Sigmoid colon (tissue), 7 donors: Measurements from ENCODE around the gene AK5. TPM values are rescaled to one million over a fixed set of nuclear protein-coding genes. Genes with fewer than 3 reads are reported as not detected.

Source experiments
- DNase-seq: peaks from one replicate; pipeline ENCODE4 v3.0.0-alpha.2; 2019
- H3K27ac ChIP-seq, 4 donors: fragments of 200-600 bp; sonication (generic); one replicate each; pipeline ENCODE4 v1.5.1; 2016 to 2019; ENCODE audit warnings: mild to moderate bottlenecking in 1 of 4
- H3K27me3 ChIP-seq, 3 donors: fragments of 200-600 bp; sonication (generic); one replicate each; pipeline ENCODE4 v1.5.1; 2019; ENCODE audit warnings: mild to moderate bottlenecking in 1 of 3
- H3K36me3 ChIP-seq, 4 donors: fragments of 200-600 bp; sonication (generic); one replicate each; pipeline ENCODE4 v1.5.1; 2016 to 2019
- H3K4me1 ChIP-seq, 4 donors: fragments of 200-600 bp; sonication (generic); one replicate each; pipeline ENCODE4 v1.5.1; 2017 to 2019
- H3K4me3 ChIP-seq, 4 donors: fragments of 200-600 bp; sonication (generic); one replicate each; pipeline ENCODE4 v1.5.1; 2017 to 2019; ENCODE audit warnings: mild to moderate bottlenecking in 2 of 4, moderate library complexity in 1 of 4
- H3K9me3 ChIP-seq, 4 donors: fragments of 200-600 bp in 3 of 4; sonication (generic) in 3 of 4; one replicate each; pipeline versions ENCODE4 v1.5.1 to v1.6.1; 2013 to 2019
- CTCF ChIP-seq, 4 experiments: fragments of 450-650 bp in 3 of 4; fragments of 200-600 bp in 1 of 4; IDR thresholded peaks; one replicate each; pipeline ENCODE4 v1.5.1; 2016 to 2019; ENCODE audit warnings: antibody characterized with exemption in 4 of 4, mild to moderate bottlenecking in 3 of 4, moderate library complexity in 2 of 4
- EP300 ChIP-seq, 4 donors: sonication (generic); formaldehyde crosslinking; IDR thresholded peaks; one replicate each; pipeline ENCODE4 v1.6.1; 2017; ENCODE audit warnings: antibody characterized with exemption in 4 of 4
- POLR2A ChIP-seq, 2 donors: fragments of 450-650 bp; IDR thresholded peaks; one replicate each; pipeline ENCODE4 v1.6.1; 2016; ENCODE audit warnings: antibody characterized with exemption in 2 of 2, mild to moderate bottlenecking in 2 of 2, moderate library complexity in 2 of 2
- POLR2AphosphoS5 ChIP-seq, 4 donors: sonication (generic); formaldehyde crosslinking; IDR thresholded peaks; one replicate each; pipeline ENCODE4 v1.6.1; 2017; ENCODE audit warnings: antibody characterized with exemption in 4 of 4
- WGBS, 2 donors: extraction: QIAGEN DNeasy Blood & Tissue Kit; methylation state at CpG; one replicate each; pipeline ENCODE4 v1.1.7; 2013; 5-methylcytosine and 5-hydroxymethylcytosine counted together
- intact Hi-C: fragments of 100-400 bp; cut with DNase I; formaldehyde crosslinking; loops from one replicate; pipeline ENCODE4 v1.15.1; 2023
- polyA plus RNA-seq, 3 donors: library from polyadenylated mRNA; stranded (reverse); fragments of 200-250 nt; gene quantifications; one replicate each; pipeline ENCODE4 v1.2.3, GENCODE V29; 2013
- small RNA-seq, 3 donors: library from RNA; depleted of rRNA; stranded (forward); fragments of <200 nt; gene quantifications; one replicate each; pipeline ENCODE3, GENCODE V24; 2016
- total RNA-seq, 4 donors: library from RNA; depleted of rRNA; stranded (reverse); fragments of >200 nt; gene quantifications; one replicate each; pipeline ENCODE4 v1.1.0, GENCODE V29; 2016
- donor health status: healthy with polysubstance abuse.
- donor health status: Bipolar disorder and iron deficiency.
- donor health status: healthy.

AK5 gene
- total and polyA plus RNA-seq, 7 donors: 0.33 to 6.1 (median 1.9) TPM; not detected in 1

GRCh38 chr1:77605246-77606026 is 323.6 kb downstream of the AK5 start:
- Histone ChIP-seq H3K27me3 (no peaks in the 10 kb centered on the region), H3K36me3 (peaks cover 0 to 13% (median 2%) of the 10 kb centered on the region in 4 donors), H3K27ac (no peak overlapping the region), H3K9me3 (peaks cover 0 to 10% (median 1%) of the 10 kb centered on the region in 4 donors), H3K4me1 (peaks cover 0 to 11% (median 8%) of the 10 kb centered on the region in 4 donors), H3K4me3 (no peak overlapping the region)
- DNase-seq: peak; percentile 77
- no peak for TF ChIP-seq CTCF (IDR thresholded peaks at IDR 0.05)
- no peak for TF ChIP-seq POLR2A (IDR thresholded peaks at IDR 0.05)
- TF ChIP-seq POLR2AphosphoS5 (IDR thresholded peaks at IDR 0.05): no peak
- TF ChIP-seq EP300 (IDR thresholded peaks at IDR 0.05): no peak
- 69 to 79% methylated on average over 5 of the region's 5 CpGs for WGBS, 2 donors
- intact Hi-C loops: no loop called here

- Histone ChIP-seq H3K27me3 (no peaks in the 10 kb centered on the region), H3K36me3 (peaks cover 0 to 13% (median 2%) of the 10 kb centered on the region in 4 donors), H3K4me3 (no peak overlapping the region), H3K4me1 (peaks cover 0 to 11% (median 8%) of the 10 kb centered on the region in 4 donors), H3K27ac (no peak overlapping the region), H3K9me3 (peaks cover 0 to 10% (median 1%) of the 10 kb centered on the region in 4 donors)
- DNase-seq: no peak
- TF ChIP-seq EP300 (IDR thresholded peaks at IDR 0.05): no peak
- TF ChIP-seq CTCF (IDR thresholded peaks at IDR 0.05): no peak
- no peak for TF ChIP-seq POLR2AphosphoS5 (IDR thresholded peaks at IDR 0.05)
- 98% methylated on average over 3 of the region's 3 CpGs for WGBS, 2 donors
- intact Hi-C loops: no loop called here
These were observed 327.1 kb downstream of the AK5 start for GRCh38 chr1:77608893-77609292.

Small RNAs within 50 kb of the gene (small RNA-seq; reads per million reads assigned to genes)
- gene RNU7-8P: 0 reads per million in 3 donors

Other genes with a start within 250 kb of the AK5 start
- 10 to 100 TPM; 15.9 to 20.0 (median 18.1) TPM for gene PIGK, start 62.6 kb upstream of the AK5 start, total RNA-seq
- gene PIGK, start 62.6 kb upstream of the AK5 start, polyA plus RNA-seq: 10 to 100 TPM in 1 of 3 donors, 1 to 10 TPM in 2; 4.6 to 10.5 (median 6.0) TPM